HepG2 (cell line): ENCODE measurements around the gene CPLX3. TPM values are rescaled to one million over a fixed set of nuclear protein-coding genes. Genes with fewer than 3 reads are reported as not detected.

ENCODE experiments used
- AHR ChIP-seq: IDR thresholded peaks from 2 replicates; pipeline ENCODE4 v1.6.1; 2018; ENCODE audit warnings: missing genetic modification reagents, missing compliant biosample characterization
- BRCA1 ChIP-seq: sonication (generic); formaldehyde crosslinking; IDR thresholded peaks from 2 replicates; pipeline ENCODE4 v1.4.0; 2020; ENCODE audit warnings: missing genetic modification reagents
- HNF1B ChIP-seq: sonication (generic); formaldehyde crosslinking; IDR thresholded peaks from 2 replicates; pipeline ENCODE4 v1.5.1; 2020; ENCODE audit warnings: mild to moderate bottlenecking, moderate library complexity, missing genetic modification reagents
- LRRFIP1 ChIP-seq: sonication (generic); formaldehyde crosslinking; conservative IDR thresholded peaks from 2 replicates; pipeline ENCODE4 v1.4.0; 2020; ENCODE audit warnings: missing genetic modification reagents
- PATZ1 ChIP-seq: sonication (generic); formaldehyde crosslinking; IDR thresholded peaks from 2 replicates; pipeline ENCODE4 v1.4.0; 2020; ENCODE audit warnings: missing genetic modification reagents
- SP5 ChIP-seq: IDR thresholded peaks from 2 replicates; pipeline ENCODE4 v1.6.1; 2016; ENCODE audit warnings: low read depth, borderline replicate concordance
- ZMAT3 ChIP-seq: sonication (generic); formaldehyde crosslinking; conservative IDR thresholded peaks from 2 replicates; pipeline ENCODE4 v1.7.0; 2021; ENCODE audit warnings: missing genetic modification reagents
- ZNF124 ChIP-seq: sonication (generic); formaldehyde crosslinking; IDR thresholded peaks from 2 replicates; pipeline ENCODE4 v1.4.0; 2020; ENCODE audit warnings: missing genetic modification reagents
- ZNF350 ChIP-seq: sonication (generic); formaldehyde crosslinking; IDR thresholded peaks from 2 replicates; pipeline ENCODE4 v1.4.0; 2020; ENCODE audit warnings: mild to moderate bottlenecking, low read depth, missing genetic modification reagents, borderline replicate concordance
- ZNF446 ChIP-seq: sonication (generic); formaldehyde crosslinking; IDR thresholded peaks from 2 replicates; pipeline ENCODE4 v1.5.0; 2020; ENCODE audit warnings: mild to moderate bottlenecking, missing genetic modification reagents
- polyA plus RNA-seq, 8 experiments: library from polyadenylated mRNA; depleted of rRNA in 3 of 8; stranded (reverse) in 7 of 8; unstranded in 1 of 8; fragments of >200 nt; fragmentation: Illumina TruSeq in 4 of 8; extraction: Trizol in 4 of 8; gene quantifications; 2 replicates each; pipeline versions ENCODE4 v1.2.1 to v1.2.3, GENCODE V29; 2011 to 2016; ENCODE audit warnings: low read depth in 4 of 8, missing spikeins in 1 of 8, mixed read lengths in 1 of 8; ENCODE audit not compliant: insufficient read depth in 1 of 8
- total RNA-seq, 5 experiments: library from RNA; depleted of rRNA; stranded (reverse); fragments of >200 nt; fragmentation: Illumina TruSeq; extraction: Trizol; gene quantifications; 2 replicates each; pipeline ENCODE4 v1.2.3, GENCODE V29; 2016; ENCODE audit warnings: low read depth in 1 of 5

CPLX3 gene
- total and polyA plus RNA-seq, 2 of the 13 experiments (the other 11 are each of a cell fraction or from before 2014, with no cell fraction given): not detected

- no peak for TF ChIP-seq ZNF124
- TF ChIP-seq ZNF446 (CRISPR knock-in tag): no peak
- no peak for TF ChIP-seq BRCA1 (CRISPR knock-in tag)
- no peak for TF ChIP-seq LRRFIP1
- TF ChIP-seq SP5: no peak
- TF ChIP-seq HNF1B (CRISPR knock-in tag): no peak
- no peak for TF ChIP-seq PATZ1
- TF ChIP-seq AHR (CRISPR knock-in tag): no peak
- no peak for TF ChIP-seq ZMAT3
- TF ChIP-seq ZNF350 (CRISPR knock-in tag): no peak
Measured at GRCh38 chr15:74802290-74802689, 24.1 kb upstream of the CPLX3 start (continued).
